Panc1 (cell line): ENCODE results near the gene METTL1. TPM values are rescaled to one million over a fixed set of nuclear protein-coding genes. Genes with fewer than 3 reads are reported as not detected.
A peak's percentile ranks its signal among the peaks of the same experiment; 100 is the strongest.

Experiments
- ATAC-seq: fragments of 200-7000 bp; cut with Tn5 transposase; 2 replicates; pipeline ENCODE4 v1.9.1; 2020; ENCODE audit warnings: mild to moderate bottlenecking, moderate library complexity
- BruUV-seq: library from RNA; stranded (reverse); fragments of 400-500 nt; replicated peaks from 2 replicates; lab custom pipeline; 2021; lab: Mats Ljungman, UMichigan
- CTCF ChIA-PET: fragments of 300-600 bp; sonication (Branson Sonifier 250); formaldehyde crosslinking; loops from one replicate; lab custom pipeline; 2022; ENCODE audit warnings: antibody characterized with exemption; lab: Charles Lee
- POLR2A ChIA-PET: fragments of 300-600 bp; sonication (Branson Sonifier 250); formaldehyde crosslinking; loops from one replicate; lab custom pipeline; 2022; ENCODE audit warnings: antibody characterized with exemption; lab: Charles Lee
- DNase-seq: peaks from one replicate; pipeline ENCODE4 v3.0.0-alpha.2; 2010; ENCODE audit warnings: low read depth, low spot score
- H3K27ac ChIP-seq: 2 replicates; pipeline ENCODE4 v1.5.1; 2011; ENCODE audit warnings: mild to moderate bottlenecking, low read length, inconsistent platforms
- H3K27me3 ChIP-seq: fragments of 200-500 bp; sonication (Bioruptor generic); 2 replicates; pipeline ENCODE4 v1.6.0; 2014; ENCODE audit warnings: low read length, inconsistent platforms; ENCODE audit not compliant: control insufficient read depth, insufficient read depth
- H3K36me3 ChIP-seq: fragments of 200-500 bp; sonication (Bioruptor generic); 2 replicates; pipeline ENCODE4 v1.5.1; 2014; ENCODE audit warnings: inconsistent platforms, mild to moderate bottlenecking, low read length, moderate library complexity; ENCODE audit not compliant: control insufficient read depth, insufficient read depth
- H3K4me1 ChIP-seq: 2 replicates; pipeline ENCODE4 v1.5.1; 2011; ENCODE audit warnings: inconsistent platforms, mild to moderate bottlenecking, low read length, moderate library complexity; ENCODE audit not compliant: control insufficient read depth, insufficient read depth
- H3K4me3 ChIP-seq, 2 experiments: 2 replicates each; pipeline ENCODE4 v1.5.1; 2011 to 2012; ENCODE audit warnings: low read depth in 2 of 2, low read length in 2 of 2, mild to moderate bottlenecking in 2 of 2, inconsistent platforms in 1 of 2, moderate library complexity in 1 of 2
- H3K9me3 ChIP-seq: fragments of 200-500 bp; sonication (Bioruptor generic); 2 replicates; pipeline ENCODE4 v1.5.1; 2014; ENCODE audit warnings: low read depth, mild to moderate bottlenecking, inconsistent platforms, low read length, moderate library complexity; ENCODE audit not compliant: control insufficient read depth, insufficient read depth
- POLR2AphosphoS5 ChIP-seq: IDR thresholded peaks from 2 replicates; pipeline ENCODE4 v1.6.1; 2012; ENCODE audit warnings: mild to moderate bottlenecking, low read depth, low read length, moderate library complexity
- SIN3A ChIP-seq: IDR thresholded peaks from 2 replicates; pipeline ENCODE4 v1.6.1; 2012; ENCODE audit warnings: low read depth, mild to moderate bottlenecking, low read length, moderate library complexity, borderline replicate concordance; ENCODE audit not compliant: insufficient read depth
- TCF7L2 ChIP-seq: IDR thresholded peaks from 2 replicates; pipeline ENCODE4 v1.6.1; 2011; ENCODE audit warnings: mild to moderate bottlenecking, low read depth, low read length, inconsistent platforms
- in situ Hi-C: cut with HindIII; loops from 2 replicates; pipeline ENCODE4 v1.10.0; 2016; ENCODE audit warnings: low sequenced_read_pairs, low pct_unique_long_range_greater_than_20kb
- intact Hi-C: fragments of 100-400 bp; cut with micrococcal nuclease; formaldehyde crosslinking; loops from one replicate; pipeline ENCODE4 v1.10.0; 2022; ENCODE audit not compliant: unreplicated experiment
- total RNA-seq: library from RNA; stranded (reverse); gene quantifications from one replicate; pipeline ENCODE4 v1.2.1, GENCODE V29; 2021; ENCODE audit not compliant: unreplicated experiment
- TF ChIP-seq, protein P1 (sequence below): fragments of 450-650 bp; IDR thresholded peaks from 2 replicates; pipeline ENCODE4 v1.5.1; 2017; ENCODE audit warnings: mild to moderate bottlenecking
- TF ChIP-seq, protein P2 (sequence below), 2 experiments: IDR thresholded peaks; 2 replicates each; pipeline ENCODE4 v1.6.1; 2011 to 2012; ENCODE audit warnings: low read depth in 2 of 2, control low read depth in 1 of 2, low read length in 1 of 2, mild to moderate bottlenecking in 1 of 2, moderate library complexity in 1 of 2; ENCODE audit not compliant: insufficient read depth in 1 of 2

Gene METTL1
- total RNA-seq, 1 experiment from 2014 or later: 46.5 TPM

DNA sequence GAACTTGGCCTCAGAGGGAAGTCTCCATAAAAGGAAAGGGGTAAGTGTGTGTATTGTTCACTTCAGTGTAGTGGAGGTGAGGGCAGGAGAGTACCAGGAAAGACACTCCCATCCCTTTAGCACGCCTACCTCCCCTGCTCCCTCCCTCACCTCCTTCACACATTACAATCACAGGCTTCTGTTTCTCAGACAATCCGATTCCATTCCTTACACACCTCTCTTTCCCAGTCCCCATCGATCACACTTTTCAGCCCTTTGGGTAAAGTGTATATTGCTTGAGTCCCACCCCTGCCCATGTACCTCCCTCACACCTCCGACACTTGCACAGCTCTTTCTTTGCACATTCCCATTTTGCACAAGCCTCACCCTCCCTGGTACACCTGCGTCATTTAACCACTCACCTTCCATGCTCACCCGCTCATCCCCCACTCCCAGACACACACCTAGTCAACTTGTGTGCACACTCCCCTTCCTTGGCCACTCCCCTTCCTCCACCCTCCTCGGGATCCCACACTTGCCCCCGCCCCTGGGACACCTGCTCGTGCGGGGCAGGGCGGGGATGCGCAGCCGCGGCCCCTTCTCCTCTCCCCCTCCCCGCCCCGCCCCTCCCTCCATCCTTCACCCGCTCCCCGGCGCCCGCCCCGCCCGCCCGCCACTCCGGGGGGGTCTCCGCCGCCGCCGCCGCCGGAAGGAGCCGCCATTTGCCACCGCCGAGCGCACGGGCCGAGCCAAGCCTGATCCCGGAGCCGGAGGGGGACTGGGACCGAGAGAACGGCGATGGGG, 17.3 kb downstream of the METTL1 start, which contains the start of gene MARCHF9:
TSS of gene MARCHF9 (plus strand) at position 693 of the 783 bp plus-strand sequence. CDS start 426 bp downstream, outside the sequence.
- in situ Hi-C loops: no loop called here
- no peak for DNase-seq
- H3K27ac ChIP-seq: no peak within 1 kb of the TSS

DNA sequence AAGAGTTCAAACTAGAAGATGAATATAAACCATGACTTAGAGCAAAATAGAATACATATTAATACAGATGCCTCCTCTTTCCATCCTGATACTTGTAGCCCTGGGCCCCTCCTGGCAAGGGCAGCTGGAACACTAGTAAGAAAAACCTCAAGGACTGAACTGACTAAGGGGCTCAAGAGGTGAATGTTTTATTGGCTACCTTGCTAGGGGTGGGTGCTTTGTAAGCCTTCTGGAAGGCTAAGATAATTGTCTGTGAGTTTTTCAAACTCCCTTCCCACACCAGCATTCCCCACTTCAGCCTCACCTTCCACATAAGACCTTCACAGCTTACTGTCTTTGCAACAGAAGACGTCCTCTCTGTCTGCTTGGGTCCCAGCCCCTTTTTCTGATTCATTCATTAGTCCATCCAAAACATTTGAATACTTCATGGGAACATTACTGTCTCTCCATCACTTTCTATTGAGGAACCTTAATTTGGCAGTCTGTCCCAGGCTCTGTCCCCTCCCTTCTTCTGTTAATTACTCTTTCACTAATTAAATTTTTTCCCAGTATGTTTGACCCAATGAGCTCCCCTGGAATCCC, 18.1 kb downstream of the METTL1 start:
- intact Hi-C loops: no loop called here
- BruUV-seq: no TSS peak
- Histone ChIP-seq H3K27me3 (peaks cover 9% of the 10 kb centered on the region), H3K27ac (no peak overlapping the region), H3K36me3 (peaks cover 11% of the 10 kb centered on the region), H3K4me3 (0 out of 4 replicates have a peak overlapping the region, but pooled peaks of 1 of the 2 experiments have one; percentile 55), H3K4me1 (peaks cover 14% of the 10 kb centered on the region), H3K9me3 (no peaks in the 10 kb centered on the region)
- in situ Hi-C loops: no loop called here
- ChIA-PET POLR2A (no interaction called here), CTCF (no interaction called here)
- TF ChIP-seq, protein P1, sequence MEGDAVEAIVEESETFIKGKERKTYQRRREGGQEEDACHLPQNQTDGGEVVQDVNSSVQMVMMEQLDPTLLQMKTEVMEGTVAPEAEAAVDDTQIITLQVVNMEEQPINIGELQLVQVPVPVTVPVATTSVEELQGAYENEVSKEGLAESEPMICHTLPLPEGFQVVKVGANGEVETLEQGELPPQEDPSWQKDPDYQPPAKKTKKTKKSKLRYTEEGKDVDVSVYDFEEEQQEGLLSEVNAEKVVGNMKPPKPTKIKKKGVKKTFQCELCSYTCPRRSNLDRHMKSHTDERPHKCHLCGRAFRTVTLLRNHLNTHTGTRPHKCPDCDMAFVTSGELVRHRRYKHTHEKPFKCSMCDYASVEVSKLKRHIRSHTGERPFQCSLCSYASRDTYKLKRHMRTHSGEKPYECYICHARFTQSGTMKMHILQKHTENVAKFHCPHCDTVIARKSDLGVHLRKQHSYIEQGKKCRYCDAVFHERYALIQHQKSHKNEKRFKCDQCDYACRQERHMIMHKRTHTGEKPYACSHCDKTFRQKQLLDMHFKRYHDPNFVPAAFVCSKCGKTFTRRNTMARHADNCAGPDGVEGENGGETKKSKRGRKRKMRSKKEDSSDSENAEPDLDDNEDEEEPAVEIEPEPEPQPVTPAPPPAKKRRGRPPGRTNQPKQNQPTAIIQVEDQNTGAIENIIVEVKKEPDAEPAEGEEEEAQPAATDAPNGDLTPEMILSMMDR: no peak
- TF ChIP-seq, protein P2, sequence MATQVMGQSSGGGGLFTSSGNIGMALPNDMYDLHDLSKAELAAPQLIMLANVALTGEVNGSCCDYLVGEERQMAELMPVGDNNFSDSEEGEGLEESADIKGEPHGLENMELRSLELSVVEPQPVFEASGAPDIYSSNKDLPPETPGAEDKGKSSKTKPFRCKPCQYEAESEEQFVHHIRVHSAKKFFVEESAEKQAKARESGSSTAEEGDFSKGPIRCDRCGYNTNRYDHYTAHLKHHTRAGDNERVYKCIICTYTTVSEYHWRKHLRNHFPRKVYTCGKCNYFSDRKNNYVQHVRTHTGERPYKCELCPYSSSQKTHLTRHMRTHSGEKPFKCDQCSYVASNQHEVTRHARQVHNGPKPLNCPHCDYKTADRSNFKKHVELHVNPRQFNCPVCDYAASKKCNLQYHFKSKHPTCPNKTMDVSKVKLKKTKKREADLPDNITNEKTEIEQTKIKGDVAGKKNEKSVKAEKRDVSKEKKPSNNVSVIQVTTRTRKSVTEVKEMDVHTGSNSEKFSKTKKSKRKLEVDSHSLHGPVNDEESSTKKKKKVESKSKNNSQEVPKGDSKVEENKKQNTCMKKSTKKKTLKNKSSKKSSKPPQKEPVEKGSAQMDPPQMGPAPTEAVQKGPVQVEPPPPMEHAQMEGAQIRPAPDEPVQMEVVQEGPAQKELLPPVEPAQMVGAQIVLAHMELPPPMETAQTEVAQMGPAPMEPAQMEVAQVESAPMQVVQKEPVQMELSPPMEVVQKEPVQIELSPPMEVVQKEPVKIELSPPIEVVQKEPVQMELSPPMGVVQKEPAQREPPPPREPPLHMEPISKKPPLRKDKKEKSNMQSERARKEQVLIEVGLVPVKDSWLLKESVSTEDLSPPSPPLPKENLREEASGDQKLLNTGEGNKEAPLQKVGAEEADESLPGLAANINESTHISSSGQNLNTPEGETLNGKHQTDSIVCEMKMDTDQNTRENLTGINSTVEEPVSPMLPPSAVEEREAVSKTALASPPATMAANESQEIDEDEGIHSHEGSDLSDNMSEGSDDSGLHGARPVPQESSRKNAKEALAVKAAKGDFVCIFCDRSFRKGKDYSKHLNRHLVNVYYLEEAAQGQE (IDR thresholded peaks at IDR 0.05; ENCODE audit: insufficient read depth in 1 of 2, low read depth in 2 of 2, low read length in 1 of 2): no peak
- TF ChIP-seq POLR2AphosphoS5 (no peak), SIN3A (no peak), TCF7L2 (no peak)
- DNase-seq (no peak), ATAC-seq (no peak)

More for the DNA sequence above, 17.3 kb downstream of the METTL1 start, which contains the start of gene MARCHF9:
- Histone ChIP-seq H3K36me3 (peaks cover 11% of the 10 kb centered on the region), H3K4me1 (peaks cover 14% of the 10 kb centered on the region), H3K4me3 (peak within 1 kb of the TSS; percentile 45 to 55), H3K9me3 (no peaks in the 10 kb centered on the region), H3K27me3 (peaks cover 9% of the 10 kb centered on the region)
- ChIA-PET POLR2A (no interaction called here), CTCF (no interaction called here)
- no TSS peak for BruUV-seq
- peak; percentile 28 for ATAC-seq
- intact Hi-C loops: no loop called here
- TF ChIP-seq POLR2AphosphoS5 (no peak), SIN3A (no peak), TCF7L2 (no peak)
- TF ChIP-seq, protein P1: no peak
- TF ChIP-seq, protein P2 (IDR thresholded peaks at IDR 0.05; ENCODE audit: insufficient read depth in 1 of 2, low read depth in 2 of 2, low read length in 1 of 2): no peak
